Measurements from ENCODE around the gene TRPC4AP.

The TRPC4AP gene

GRCh38 chr20:35133735-35134134 is 41.1 kb upstream of the TRPC4AP start:
- H2AFZ ChIP-seq (ENCODE audit: low read depth) = no peak overlapping the region
- H3K36me3 ChIP-seq (ENCODE audit: insufficient read depth) = no peaks in the 10 kb centered on the region; the same call in 1 of the 2 replicates
- TF ChIP-seq, protein P1, sequence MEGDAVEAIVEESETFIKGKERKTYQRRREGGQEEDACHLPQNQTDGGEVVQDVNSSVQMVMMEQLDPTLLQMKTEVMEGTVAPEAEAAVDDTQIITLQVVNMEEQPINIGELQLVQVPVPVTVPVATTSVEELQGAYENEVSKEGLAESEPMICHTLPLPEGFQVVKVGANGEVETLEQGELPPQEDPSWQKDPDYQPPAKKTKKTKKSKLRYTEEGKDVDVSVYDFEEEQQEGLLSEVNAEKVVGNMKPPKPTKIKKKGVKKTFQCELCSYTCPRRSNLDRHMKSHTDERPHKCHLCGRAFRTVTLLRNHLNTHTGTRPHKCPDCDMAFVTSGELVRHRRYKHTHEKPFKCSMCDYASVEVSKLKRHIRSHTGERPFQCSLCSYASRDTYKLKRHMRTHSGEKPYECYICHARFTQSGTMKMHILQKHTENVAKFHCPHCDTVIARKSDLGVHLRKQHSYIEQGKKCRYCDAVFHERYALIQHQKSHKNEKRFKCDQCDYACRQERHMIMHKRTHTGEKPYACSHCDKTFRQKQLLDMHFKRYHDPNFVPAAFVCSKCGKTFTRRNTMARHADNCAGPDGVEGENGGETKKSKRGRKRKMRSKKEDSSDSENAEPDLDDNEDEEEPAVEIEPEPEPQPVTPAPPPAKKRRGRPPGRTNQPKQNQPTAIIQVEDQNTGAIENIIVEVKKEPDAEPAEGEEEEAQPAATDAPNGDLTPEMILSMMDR (conservative IDR thresholded peaks at IDR 0.05; ENCODE audit: low read depth, low read length) = no peak
- H3K4me1 ChIP-seq (ENCODE audit: low read depth, poor library complexity, severe bottlenecking) = no peaks in the 10 kb centered on the region
- no peaks in the 10 kb centered on the region for H3K79me2 ChIP-seq (ENCODE audit: insufficient read depth, low read depth)
- no peak overlapping the region for H3K4me2 ChIP-seq
- H3K27me3 ChIP-seq (ENCODE audit: insufficient read depth, low read depth) = no peaks in the 10 kb centered on the region
- H3K9ac ChIP-seq = no peak overlapping the region
- no peaks in the 10 kb centered on the region for H4K20me1 ChIP-seq (ENCODE audit: insufficient read depth)
- H3K4me3 ChIP-seq (IDR thresholded peaks at IDR 0.05; ENCODE audit: insufficient read depth, low read depth, low read length) = no peak overlapping the region
- H3K27ac ChIP-seq = no peak overlapping the region

- Histone ChIP-seq H3K4me2 (no peak overlapping the region), H3K4me3 (IDR thresholded peaks at IDR 0.05; ENCODE audit: insufficient read depth, low read depth, low read length) (no peak overlapping the region)
- TF ChIP-seq, protein P1 (conservative IDR thresholded peaks at IDR 0.05; ENCODE audit: low read depth, low read length) = no peak
Observed at GRCh38 chr20:35133031-35133430, 40.4 kb upstream of the TRPC4AP start.

GRCh38 chr20:35131934-35132333 is 39.3 kb upstream of the TRPC4AP start:
- no peak overlapping the region for H3K4me2 ChIP-seq
- H2AFZ ChIP-seq (ENCODE audit: low read depth) = no peak overlapping the region
- H3K79me2 ChIP-seq (ENCODE audit: insufficient read depth, low read depth) = no peaks in the 10 kb centered on the region
- no peaks in the 10 kb centered on the region for H3K27me3 ChIP-seq (ENCODE audit: insufficient read depth, low read depth)
- H4K20me1 ChIP-seq (ENCODE audit: insufficient read depth) = no peaks in the 10 kb centered on the region
- no peaks in the 10 kb centered on the region; the same call in 1 of the 2 replicates for H3K36me3 ChIP-seq (ENCODE audit: insufficient read depth)
- H3K4me1 ChIP-seq (ENCODE audit: low read depth, poor library complexity, severe bottlenecking) = no peaks in the 10 kb centered on the region
- no peak overlapping the region for H3K4me3 ChIP-seq (IDR thresholded peaks at IDR 0.05; ENCODE audit: insufficient read depth, low read depth, low read length)
- TF ChIP-seq, protein P1 (conservative IDR thresholded peaks at IDR 0.05; ENCODE audit: low read depth, low read length) = no peak
- no peak overlapping the region for H3K9ac ChIP-seq
- H3K27ac ChIP-seq = no peak overlapping the region

More at GRCh38 chr20:35133031-35133430, 40.4 kb upstream of the TRPC4AP start:
- Histone ChIP-seq H3K36me3 (ENCODE audit: insufficient read depth) (no peaks in the 10 kb centered on the region; the same call in 1 of the 2 replicates), H3K4me1 (ENCODE audit: low read depth, poor library complexity, severe bottlenecking) (no peaks in the 10 kb centered on the region), H3K79me2 (ENCODE audit: insufficient read depth, low read depth) (no peaks in the 10 kb centered on the region), H3K9ac (no peak overlapping the region), H3K27me3 (ENCODE audit: insufficient read depth, low read depth) (no peaks in the 10 kb centered on the region), H2AFZ (ENCODE audit: low read depth) (no peak overlapping the region), H4K20me1 (ENCODE audit: insufficient read depth) (no peaks in the 10 kb centered on the region), H3K27ac (no peak overlapping the region)

GRCh38 chr20:35129647-35130069 is 37.1 kb upstream of the TRPC4AP start:
- peaks cover 4% of the 10 kb centered on the region; the same call in 1 of the 2 replicates for H3K36me3 ChIP-seq (ENCODE audit: insufficient read depth)
- H3K4me2 ChIP-seq = no peak overlapping the region
- no peak overlapping the region for H3K27ac ChIP-seq
- no peaks in the 10 kb centered on the region for H3K79me2 ChIP-seq (ENCODE audit: insufficient read depth, low read depth)
- no peaks in the 10 kb centered on the region for H3K4me1 ChIP-seq (ENCODE audit: low read depth, poor library complexity, severe bottlenecking)
- H2AFZ ChIP-seq (ENCODE audit: low read depth) = no peak overlapping the region
- no peak overlapping the region for H3K9ac ChIP-seq
- TF ChIP-seq, protein P1 (conservative IDR thresholded peaks at IDR 0.05; ENCODE audit: low read depth, low read length) = no peak
- H4K20me1 ChIP-seq (ENCODE audit: insufficient read depth) = no peaks in the 10 kb centered on the region
- H3K27me3 ChIP-seq (ENCODE audit: insufficient read depth, low read depth) = no peaks in the 10 kb centered on the region
- no peak overlapping the region for H3K4me3 ChIP-seq (IDR thresholded peaks at IDR 0.05; ENCODE audit: insufficient read depth, low read depth, low read length)

Measured in KMS-11 (cell line).